NCI-H526 (cell line): ENCODE measurements around the gene SMPD2.
A peak's percentile ranks its signal among the peaks of the same experiment; 100 is the strongest.

Experiments
- DNase-seq, 2 experiments: peaks; one replicate each; lab custom pipeline; 2025; lab: John Stamatoyannopoulos, UW

Gene SMPD2

DNA sequence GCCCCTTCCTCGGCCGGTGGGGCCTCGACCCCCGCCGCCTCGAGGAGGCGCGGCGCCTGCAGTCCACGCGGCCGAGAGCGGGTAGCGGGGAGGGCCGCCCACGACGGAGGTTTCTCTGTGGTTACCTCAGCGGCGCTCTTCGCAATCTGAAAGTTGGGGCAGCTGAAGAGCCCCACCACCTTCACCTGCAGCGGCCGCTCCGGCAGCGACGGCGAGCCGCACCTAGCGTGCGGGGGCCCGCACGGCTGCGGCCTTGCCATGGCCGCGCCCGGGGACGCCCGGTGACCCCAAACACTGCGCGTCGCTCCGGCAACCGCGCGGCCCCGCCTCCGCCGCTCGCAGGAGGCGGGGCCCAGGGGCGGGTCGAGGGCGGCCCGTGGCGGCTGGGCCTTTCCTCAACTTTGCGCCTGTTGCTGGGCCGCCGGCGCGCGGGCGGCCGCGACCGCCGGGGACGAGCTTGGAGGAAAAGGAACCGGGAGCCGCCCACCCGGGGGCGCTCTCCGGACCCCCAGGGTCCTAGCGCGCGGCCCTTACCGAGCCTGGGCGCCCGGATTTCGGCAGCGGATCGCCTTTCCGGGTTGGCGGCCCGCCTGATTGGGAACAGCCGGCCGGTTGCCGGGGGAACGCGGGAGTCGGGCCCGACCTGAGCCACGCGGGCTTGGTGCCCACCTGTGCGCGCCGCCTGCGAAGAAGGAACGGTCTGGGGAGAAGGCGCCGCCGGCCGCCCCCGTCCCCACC lies at the start of gene SMPD2, which contains the start of gene PPIL6:
TSS of gene SMPD2 (plus strand) at position 394 of the 738 bp plus-strand sequence. CDS start 398 bp downstream, outside the sequence.
TSS of gene PPIL6 (minus strand) at position 298 of the 738 bp plus-strand sequence. CDS start at position 260, 38 bp downstream.
- peak; percentile 40 to 88 for DNase-seq

- no peak for DNase-seq
Observed at GRCh38 chr6:109393157-109393885, 47.2 kb upstream of the SMPD2 start.

GRCh38 chr6:109393886-109394281 lies 46.6 kb upstream of the SMPD2 start:
- DNase-seq, result no peak

- DNase-seq, result no peak
Observed at GRCh38 chr6:109396046-109396718, 44.3 kb upstream of the SMPD2 start.

DNA sequence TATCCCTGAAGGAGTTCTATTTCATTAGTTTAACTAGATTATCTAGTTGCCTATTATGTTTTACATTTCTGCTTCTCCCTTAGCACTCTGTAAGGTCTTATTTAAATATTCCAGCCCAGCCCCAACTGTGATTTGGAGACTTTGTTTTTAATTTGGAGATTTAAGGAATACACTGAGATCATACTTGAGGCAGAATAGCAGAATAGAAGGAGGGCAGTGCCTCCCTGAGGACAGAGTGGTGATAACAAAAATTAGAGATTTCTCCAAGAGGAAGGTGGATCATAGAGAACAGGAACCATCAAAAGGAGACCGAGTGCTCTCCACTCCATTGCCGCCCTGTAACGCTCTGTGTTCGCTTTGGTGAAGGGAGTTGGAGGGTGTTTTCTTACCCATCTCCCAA lies 43.5 kb upstream of the SMPD2 start:
- peak in 1 of 2 experiments; percentile 14 for DNase-seq

- no peak for DNase-seq
Observed at GRCh38 chr6:109406196-109406595, 34.3 kb upstream of the SMPD2 start.

DNA sequence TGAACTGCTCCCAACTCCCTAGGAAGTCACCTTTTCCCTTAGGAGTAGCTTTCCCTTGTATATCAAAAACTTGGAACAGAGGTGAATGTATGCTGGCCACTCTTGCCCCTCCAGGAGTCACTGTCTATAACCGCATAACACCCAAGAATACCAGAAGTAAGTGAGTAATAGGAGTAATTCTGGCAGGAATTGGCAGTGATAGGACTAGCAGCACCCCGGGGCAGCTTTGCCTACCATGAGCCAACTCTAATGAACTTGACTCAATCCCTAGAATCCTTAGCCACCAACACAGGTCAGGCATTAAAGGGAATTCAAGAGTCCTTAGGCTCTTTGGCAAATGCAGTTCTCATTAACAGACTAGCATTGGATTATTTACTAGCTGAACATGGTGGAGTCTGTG lies 29.5 kb upstream of the SMPD2 start:
- DNase-seq, result no peak

- DNase-seq, result no peak
Observed at GRCh38 chr6:109417646-109418045, 22.9 kb upstream of the SMPD2 start.

- DNase-seq, result no peak
Observed at GRCh38 chr6:109420751-109421150, 19.8 kb upstream of the SMPD2 start.

- no peak for DNase-seq
Observed at GRCh38 chr6:109421184-109421583, 19.3 kb upstream of the SMPD2 start.

GRCh38 chr6:109424946-109425345 lies 15.6 kb upstream of the SMPD2 start:
- no peak for DNase-seq

GRCh38 chr6:109428889-109429477 lies 11.5 kb upstream of the SMPD2 start:
- no peak for DNase-seq

DNA sequence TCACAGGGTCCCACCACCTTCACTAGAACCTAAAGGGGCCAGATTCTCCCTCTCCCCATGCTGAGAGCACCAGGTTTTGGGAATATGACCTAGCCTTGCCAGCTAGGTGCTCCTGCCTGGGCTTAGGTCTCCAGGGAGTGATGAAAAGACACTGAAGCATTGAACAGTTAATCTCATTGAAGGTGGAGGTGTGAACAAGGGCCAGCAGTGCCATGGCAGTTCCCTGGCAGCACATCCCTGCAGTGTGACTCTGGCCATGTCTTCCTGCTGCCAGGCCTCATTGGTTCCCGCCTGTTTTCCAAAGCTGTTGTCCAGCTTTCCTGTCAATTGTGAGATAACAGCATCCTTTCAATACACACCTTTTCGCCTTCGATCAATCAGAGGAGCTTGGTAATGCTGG lies 11.0 kb upstream of the SMPD2 start:
- DNase-seq, result no peak

- DNase-seq, result no peak
Observed at GRCh38 chr6:109434456-109434855, 6.1 kb upstream of the SMPD2 start.

GRCh38 chr6:109436041-109436440 lies 4.5 kb upstream of the SMPD2 start:
- DNase-seq, result no peak

DNA sequence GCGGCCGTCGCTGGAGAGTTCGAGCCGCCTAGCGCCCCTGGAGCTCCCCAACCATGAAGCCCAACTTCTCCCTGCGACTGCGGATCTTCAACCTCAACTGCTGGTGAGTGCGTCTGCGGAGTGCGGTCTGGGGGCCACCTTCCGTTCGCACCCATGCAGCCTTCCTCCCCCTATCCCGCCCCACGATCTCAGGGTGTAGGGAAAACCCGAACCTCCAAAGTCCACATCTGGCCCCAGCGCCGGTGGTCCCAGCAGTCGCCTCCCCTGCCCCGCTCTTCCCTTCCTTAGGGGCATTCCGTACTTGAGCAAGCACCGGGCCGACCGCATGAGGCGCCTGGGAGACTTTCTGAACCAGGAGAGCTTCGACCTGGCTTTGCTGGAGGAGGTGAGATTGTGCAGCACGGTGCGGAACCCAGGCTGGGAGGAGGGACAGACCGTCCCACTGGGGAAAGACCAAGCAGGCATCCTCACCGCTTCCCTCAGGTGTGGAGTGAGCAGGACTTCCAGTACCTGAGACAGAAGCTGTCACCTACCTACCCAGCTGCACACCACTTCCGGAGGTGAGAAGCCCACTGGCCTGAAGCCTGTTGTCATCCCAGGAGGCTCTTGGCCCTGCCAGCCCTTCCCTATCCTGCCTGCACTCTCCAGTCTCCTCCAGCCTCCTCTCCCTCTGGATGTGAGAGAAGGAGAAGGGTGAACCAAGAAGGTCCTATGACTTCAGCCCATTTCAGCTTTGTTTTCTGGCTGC lies 719 bp downstream of the SMPD2 start:
- DNase-seq, result peak; percentile 46 to 74

GRCh38 chr6:109442393-109442924 lies 1.9 kb downstream of the SMPD2 start:
- no peak for DNase-seq

GRCh38 chr6:109443425-109443950 lies 3.0 kb downstream of the SMPD2 start:
- DNase-seq, result no peak

DNA sequence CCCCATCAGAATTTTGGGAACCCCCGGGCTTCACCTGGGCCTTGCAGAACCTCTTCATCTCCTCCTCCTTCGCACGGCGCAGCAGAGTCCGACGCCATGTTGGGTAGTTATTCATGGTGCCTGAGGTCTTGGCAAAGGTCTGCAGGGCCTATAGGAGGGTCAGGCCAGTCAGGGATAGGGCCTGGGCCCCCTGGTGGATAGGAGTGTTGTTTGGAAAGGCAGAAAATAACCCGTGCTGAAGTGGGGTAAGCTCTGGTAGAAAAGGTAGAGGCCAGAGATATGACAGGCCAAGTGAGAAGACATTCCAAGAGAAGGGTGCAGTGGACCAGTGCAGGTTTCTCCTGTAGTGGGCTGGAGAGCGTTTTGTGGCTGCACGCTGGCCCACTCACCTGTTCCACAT lies 4.9 kb downstream of the SMPD2 start:
- DNase-seq, result no peak

- no peak for DNase-seq
Observed at GRCh38 chr6:109446072-109446471, 5.5 kb downstream of the SMPD2 start.

GRCh38 chr6:109446541-109446940 lies 6.0 kb downstream of the SMPD2 start:
- DNase-seq, result no peak
